Astrocyte of the cerebellum (primary cell): ENCODE data around the gene ESAM.

ENCODE experiments used
- DNase-seq: peaks from one replicate; pipeline ENCODE4 v3.0.0-alpha.2; 2011; ENCODE audit warnings: low read depth
- H3K4me3 ChIP-seq: 2 replicates; pipeline ENCODE4 v1.5.1; 2011; ENCODE audit warnings: mild to moderate bottlenecking, low read depth, low read length, moderate library complexity
- in situ Hi-C: cut with HindIII; loops from 2 replicates; pipeline ENCODE4 v1.10.0; 2017; ENCODE audit warnings: low sequenced_read_pairs
- TF ChIP-seq, protein P1 (sequence below): IDR thresholded peaks from 2 replicates; pipeline ENCODE4 v1.5.1; 2012; ENCODE audit warnings: low read length, low read depth, moderate library complexity, mild to moderate bottlenecking; ENCODE audit errors: missing control alignments

The ESAM gene

DNA sequence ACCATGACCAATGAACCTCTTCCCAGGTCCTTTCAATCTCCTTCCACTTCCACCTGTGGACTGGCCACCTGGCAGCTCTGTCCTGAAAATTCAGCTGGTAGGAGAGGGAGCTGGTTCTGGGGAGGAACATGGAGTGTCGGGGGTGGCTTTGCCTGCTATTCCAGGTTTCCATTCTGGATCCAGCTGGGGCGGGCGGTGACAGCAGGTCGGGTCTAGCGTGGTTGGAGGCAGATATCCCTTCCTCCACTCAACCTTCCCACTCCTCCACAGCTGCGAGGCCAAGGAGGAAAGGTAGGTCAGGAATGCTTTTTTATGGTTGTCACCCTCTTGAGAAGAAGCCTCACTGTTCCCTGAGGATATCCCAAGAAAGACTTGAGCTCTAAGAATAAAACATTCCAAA, 19.0 kb downstream of the ESAM start:
- DNase-seq = no peak
- TF ChIP-seq, protein P1, sequence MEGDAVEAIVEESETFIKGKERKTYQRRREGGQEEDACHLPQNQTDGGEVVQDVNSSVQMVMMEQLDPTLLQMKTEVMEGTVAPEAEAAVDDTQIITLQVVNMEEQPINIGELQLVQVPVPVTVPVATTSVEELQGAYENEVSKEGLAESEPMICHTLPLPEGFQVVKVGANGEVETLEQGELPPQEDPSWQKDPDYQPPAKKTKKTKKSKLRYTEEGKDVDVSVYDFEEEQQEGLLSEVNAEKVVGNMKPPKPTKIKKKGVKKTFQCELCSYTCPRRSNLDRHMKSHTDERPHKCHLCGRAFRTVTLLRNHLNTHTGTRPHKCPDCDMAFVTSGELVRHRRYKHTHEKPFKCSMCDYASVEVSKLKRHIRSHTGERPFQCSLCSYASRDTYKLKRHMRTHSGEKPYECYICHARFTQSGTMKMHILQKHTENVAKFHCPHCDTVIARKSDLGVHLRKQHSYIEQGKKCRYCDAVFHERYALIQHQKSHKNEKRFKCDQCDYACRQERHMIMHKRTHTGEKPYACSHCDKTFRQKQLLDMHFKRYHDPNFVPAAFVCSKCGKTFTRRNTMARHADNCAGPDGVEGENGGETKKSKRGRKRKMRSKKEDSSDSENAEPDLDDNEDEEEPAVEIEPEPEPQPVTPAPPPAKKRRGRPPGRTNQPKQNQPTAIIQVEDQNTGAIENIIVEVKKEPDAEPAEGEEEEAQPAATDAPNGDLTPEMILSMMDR = no peak
- no peak overlapping the region for H3K4me3 ChIP-seq
- in situ Hi-C loops = no loop called here

DNA sequence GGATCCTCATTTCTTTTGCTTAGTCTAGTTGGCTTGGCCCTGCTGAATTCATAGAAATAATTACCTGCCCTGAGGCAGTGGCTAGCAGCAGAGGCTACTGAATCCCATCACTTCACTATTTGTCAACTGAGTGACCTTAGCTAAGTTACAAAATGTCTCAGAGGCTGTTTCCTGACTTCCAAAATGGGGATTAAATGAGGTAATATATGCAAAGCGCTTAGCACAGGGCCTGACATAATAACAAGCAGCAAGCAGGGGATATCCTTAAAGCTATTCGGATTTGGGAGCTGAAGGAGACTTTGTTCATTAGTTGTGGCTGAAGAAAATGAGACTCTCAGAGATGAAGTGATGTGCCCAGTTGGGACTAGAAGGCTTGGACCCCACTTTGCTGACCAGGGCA, 19.5 kb downstream of the ESAM start:
- in situ Hi-C loops = no loop called here
- TF ChIP-seq, protein P1 = no peak
- no peak for DNase-seq
- no peak overlapping the region for H3K4me3 ChIP-seq

DNA sequence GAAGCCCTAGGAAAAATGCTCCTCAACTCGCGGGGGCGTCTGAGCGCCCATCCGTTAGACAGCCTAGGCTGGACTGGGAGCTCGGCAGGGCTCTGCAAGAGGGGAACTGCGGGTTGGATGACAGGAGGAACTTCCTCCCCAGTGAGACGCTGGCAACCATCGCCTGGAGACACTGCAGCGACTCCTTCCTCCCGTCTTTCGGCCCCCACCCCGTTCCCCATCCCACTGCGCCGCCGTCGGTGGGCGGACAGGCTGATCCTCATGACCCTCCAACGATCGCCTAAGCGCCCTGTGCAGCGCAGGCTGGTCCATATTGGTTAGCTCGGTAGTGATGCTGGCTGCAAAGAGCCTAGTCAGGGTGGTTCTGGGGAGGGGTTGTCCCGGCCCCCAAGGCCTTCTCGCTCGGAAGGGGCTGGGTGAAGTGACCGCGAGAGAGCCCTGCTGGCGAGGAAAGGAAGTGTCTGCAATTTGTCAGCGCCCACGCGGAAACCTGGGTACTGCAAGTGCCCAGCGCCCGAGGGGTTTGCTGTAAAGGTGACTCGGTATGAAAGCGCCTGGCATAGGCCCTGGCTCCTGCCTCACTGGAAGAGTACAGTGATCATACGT, 21.7 kb downstream of the ESAM start:
- TF ChIP-seq, protein P1 = peak; percentile 57
- H3K4me3 ChIP-seq = peak overlapping the region; percentile 49
- in situ Hi-C loops = no loop called here
- no peak for DNase-seq

DNA sequence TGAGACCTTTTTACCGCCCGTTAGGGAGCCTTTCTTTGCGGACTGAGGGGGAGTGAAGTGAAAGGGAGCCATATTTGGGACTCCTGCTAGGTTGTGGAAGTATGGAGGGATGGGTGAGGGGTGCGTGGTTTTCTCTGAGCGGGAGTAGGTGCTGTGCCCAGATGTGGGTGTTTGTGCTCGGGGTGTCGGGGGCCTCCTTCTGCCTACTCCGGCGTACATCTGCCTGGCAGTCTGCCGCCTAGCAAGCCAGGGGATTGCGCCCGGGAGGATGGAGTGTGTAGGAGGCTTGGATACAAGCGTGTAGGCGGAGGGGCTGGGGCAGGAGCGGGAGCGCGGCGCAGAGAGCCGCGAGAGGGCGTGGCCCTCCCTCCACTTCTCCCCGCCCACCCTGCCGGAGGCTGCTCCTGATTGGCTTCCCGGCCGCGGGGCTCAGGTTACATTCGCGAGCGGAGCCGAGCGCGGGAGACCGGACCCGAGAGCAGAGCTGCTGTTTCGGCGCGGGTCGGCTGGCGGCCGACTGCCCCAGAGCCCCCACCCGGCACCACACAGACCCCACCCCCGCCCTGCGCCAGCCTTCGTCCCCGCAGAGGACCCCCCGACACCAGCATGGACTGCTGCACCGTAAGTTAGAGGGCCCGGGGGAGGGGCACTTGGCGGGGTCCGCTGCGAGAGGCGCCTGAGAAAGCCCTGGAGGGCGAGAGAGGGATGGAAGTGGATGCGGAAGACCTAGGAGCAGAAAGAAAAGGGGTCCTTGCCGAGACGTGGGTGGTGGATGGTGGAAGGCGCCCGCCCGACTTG, 22.4 kb downstream of the ESAM start, which contains the start of gene NRGN:
TSS of gene NRGN (plus strand) at position 464 of the 798 bp plus-strand sequence. CDS start at position 607, 143 bp downstream.
- TF ChIP-seq, protein P1 = no peak
- in situ Hi-C loops = loop anchor here (5.0 kb wide), 2 partner anchors 42 to 77 kb away; no protein-coding TSS in a partner anchor
- H3K4me3 ChIP-seq = peak within 1 kb of the TSS; percentile 49
- DNase-seq = peak; percentile 60

DNA sequence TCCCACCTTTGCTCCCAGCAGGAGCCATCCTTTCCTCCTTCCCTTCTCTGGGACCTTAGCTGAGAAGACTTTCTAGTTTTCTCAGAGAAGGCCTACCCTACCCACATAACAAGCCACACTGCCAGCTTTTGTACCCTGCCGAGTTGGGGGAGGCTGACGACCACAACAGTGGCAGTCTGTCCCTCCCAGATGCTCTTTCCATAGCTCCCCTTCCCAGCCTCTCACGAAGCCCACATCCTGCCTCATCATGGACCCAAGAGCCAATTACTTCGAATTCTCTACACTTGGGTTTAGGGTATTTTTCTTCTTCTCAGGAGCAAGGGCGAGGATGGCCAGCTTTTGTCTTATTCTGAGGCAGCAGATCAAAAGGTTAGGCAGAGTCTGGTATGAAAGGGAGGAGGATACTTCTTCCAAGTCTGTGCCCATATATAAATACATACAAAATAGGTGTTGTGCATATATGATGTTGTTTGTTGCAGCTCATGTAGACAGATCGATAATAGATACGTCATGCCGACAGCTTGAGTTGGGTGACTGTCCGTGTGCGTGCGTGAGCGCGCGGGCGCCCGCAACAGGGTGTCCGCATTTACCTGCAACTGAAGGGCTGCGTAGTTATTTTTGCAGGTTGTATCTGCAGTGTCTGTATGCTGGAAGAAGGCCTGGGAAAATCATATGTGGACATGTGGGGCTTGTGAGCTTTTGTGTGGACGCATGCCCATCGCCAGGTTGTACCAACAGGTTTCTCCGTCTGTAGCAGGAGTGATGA, 23.2 kb downstream of the ESAM start:
- TF ChIP-seq, protein P1 = no peak
- in situ Hi-C loops = loop anchor here (5.0 kb wide), 2 partner anchors 42 to 77 kb away; no protein-coding TSS in a partner anchor
- H3K4me3 ChIP-seq = peak overlapping the region; percentile 49
- no peak for DNase-seq

DNA sequence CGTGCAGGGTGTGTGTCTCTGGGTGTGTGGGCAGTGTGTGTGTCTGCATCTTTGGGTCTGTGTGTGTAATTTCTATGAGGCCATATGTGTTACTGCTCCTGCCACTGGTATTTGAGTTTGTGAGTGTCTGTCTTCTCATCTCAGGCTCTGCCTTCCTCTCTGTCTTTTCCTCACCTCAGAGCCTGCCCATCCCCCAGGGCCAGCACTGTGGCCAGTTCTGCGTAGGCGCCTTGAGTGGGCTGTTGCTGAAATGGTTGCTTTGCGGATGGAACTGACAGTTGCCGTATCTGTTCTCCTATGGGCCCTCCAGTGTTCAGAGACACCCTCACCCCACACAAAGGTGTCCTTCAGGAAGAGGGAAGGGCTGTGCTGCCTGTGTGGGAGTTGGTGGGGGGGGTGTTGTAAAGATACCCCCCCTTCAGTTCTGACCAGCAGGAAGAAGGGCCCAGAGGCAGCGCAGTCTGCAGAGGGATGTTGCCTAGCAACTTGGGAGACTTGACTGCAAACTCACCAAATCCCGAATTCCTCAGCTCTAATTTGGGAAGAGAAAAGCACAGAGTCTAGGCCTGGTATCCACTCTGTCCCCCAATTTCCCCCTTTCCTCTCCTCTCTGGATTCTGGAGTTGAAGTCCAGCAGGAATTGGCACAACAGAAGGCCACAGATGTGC, 24.3 kb downstream of the ESAM start:
- H3K4me3 ChIP-seq = no peak overlapping the region
- TF ChIP-seq, protein P1 = no peak
- in situ Hi-C loops = loop anchor here (5.0 kb wide), 2 partner anchors 40 to 75 kb away; no protein-coding TSS in a partner anchor
- DNase-seq = no peak
